Loucy (cell line): Measurements from ENCODE around the gene ENTREP1.

Source experiments
- EZH2phosphoT487 ChIP-seq: fragments of 200-600 bp; IDR thresholded peaks from 2 replicates; pipeline ENCODE4 v1.6.1; 2018; ENCODE audit warnings: antibody characterized with exemption, mild to moderate bottlenecking, moderate library complexity, borderline replicate concordance
- TF ChIP-seq, protein P1 (sequence below): fragments of 200-600 bp; sonication (generic); conservative IDR thresholded peaks from 2 replicates; pipeline ENCODE4 v1.5.1; 2014; ENCODE audit warnings: mild to moderate bottlenecking, antibody characterized with exemption, low read length

GRCh38 chr9:69279084-69279731 is 45.8 kb upstream of the ENTREP1 start:
- TF ChIP-seq, protein P1, sequence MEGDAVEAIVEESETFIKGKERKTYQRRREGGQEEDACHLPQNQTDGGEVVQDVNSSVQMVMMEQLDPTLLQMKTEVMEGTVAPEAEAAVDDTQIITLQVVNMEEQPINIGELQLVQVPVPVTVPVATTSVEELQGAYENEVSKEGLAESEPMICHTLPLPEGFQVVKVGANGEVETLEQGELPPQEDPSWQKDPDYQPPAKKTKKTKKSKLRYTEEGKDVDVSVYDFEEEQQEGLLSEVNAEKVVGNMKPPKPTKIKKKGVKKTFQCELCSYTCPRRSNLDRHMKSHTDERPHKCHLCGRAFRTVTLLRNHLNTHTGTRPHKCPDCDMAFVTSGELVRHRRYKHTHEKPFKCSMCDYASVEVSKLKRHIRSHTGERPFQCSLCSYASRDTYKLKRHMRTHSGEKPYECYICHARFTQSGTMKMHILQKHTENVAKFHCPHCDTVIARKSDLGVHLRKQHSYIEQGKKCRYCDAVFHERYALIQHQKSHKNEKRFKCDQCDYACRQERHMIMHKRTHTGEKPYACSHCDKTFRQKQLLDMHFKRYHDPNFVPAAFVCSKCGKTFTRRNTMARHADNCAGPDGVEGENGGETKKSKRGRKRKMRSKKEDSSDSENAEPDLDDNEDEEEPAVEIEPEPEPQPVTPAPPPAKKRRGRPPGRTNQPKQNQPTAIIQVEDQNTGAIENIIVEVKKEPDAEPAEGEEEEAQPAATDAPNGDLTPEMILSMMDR, result no peak
- no peak for TF ChIP-seq EZH2phosphoT487
